ENCODE measurements around the gene THADA. TPM values are rescaled to one million over a fixed set of nuclear protein-coding genes. Genes with fewer than 3 reads are reported as not detected.

The THADA gene
- polyA plus RNA-seq, 3 donors: 7.3 to 11.2 (median 9.7) TPM

DNA sequence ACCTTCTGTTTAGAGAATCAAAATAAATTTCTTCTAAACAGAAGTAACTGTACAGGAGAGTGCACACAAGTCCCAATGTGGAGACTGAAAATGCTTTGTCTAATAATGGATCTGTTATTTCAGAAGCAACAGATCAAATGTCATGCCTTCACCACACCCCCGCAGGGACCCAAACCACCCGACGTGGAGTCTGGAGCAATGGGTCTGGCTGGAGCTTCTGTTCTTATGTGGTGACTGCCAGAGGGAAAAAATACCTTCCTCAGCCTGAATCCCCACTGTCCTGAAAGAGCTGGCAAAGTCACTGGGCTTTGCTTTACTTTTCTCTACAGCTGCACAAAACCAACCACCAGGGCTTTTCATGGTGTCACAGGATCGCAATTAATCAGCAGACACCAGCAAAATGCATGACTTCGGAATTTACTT, 250.4 kb downstream of the THADA start:
- Histone ChIP-seq H3K27me3 (ENCODE audit: control insufficient read depth in 2 of 2, insufficient read depth in 2 of 2, low read length in 2 of 2) (no peaks in the 10 kb centered on the region), H3K4me1 (ENCODE audit: control insufficient read depth in 1 of 2, insufficient read depth in 2 of 2, low read length in 2 of 2) (peaks cover 0 to 1% of the 10 kb centered on the region in 2 donors), H3K27ac (ENCODE audit: low read depth in 1 of 2, low read length in 2 of 2) (no peak overlapping the region), H4K20me1 (ENCODE audit: insufficient read depth, low read length) (no peaks in the 10 kb centered on the region), H2AFZ (ENCODE audit: insufficient read depth, low read depth, low read length, poor library complexity, severe bottlenecking) (no peak overlapping the region), H3K79me2 (ENCODE audit: insufficient read depth, low read length) (no peaks in the 10 kb centered on the region), H3K9me3 (replicated peaks in 1 of 2; ENCODE audit: control insufficient read depth in 1 of 2, insufficient read depth in 1 of 2, low read length in 2 of 2) (no peaks in the 10 kb centered on the region), H3K4me3 (replicated peaks in 1 of 3; ENCODE audit: low read depth in 2 of 3, low read length in 3 of 3) (no peak overlapping the region), H3K36me3 (replicated peaks in 1 of 2; ENCODE audit: control insufficient read depth in 1 of 2, insufficient read depth in 2 of 2, low read length in 2 of 2) (peaks cover 7 to 22% of the 10 kb centered on the region in 2 donors), H3K9ac (ENCODE audit: insufficient read depth, low read length, poor library complexity, severe bottlenecking) (no peak overlapping the region), H3K4me2 (replicated peaks; ENCODE audit: extremely low read depth, low read length, poor library complexity, severe bottlenecking) (no peak overlapping the region)
- intact Hi-C loops (cut with micrococcal nuclease): no loop called here
- Mint-ChIP-seq H3K36me3 (peaks cover 40 to 53% of the 10 kb centered on the region in 2 donors), H3K27ac (no peak overlapping the region), H3K27me3 (ENCODE audit: low read depth in 3 of 3) (peaks cover 1 to 2% (median 1%) of the 10 kb centered on the region in 3 donors), H3K9me3 (no peaks in the 10 kb centered on the region), H3K4me1 (peaks cover 20% of the 10 kb centered on the region), H3K4me3 (no peak overlapping the region)
- no peak for TF ChIP-seq CTCF (IDR thresholded peaks at IDR 0.05)
- whole genome bisulfite sequencing (ENCODE audit: insufficient coverage): 100% methylated on average over 1 of the region's 5 CpGs
- no peak for DNase-seq

- H3K27me3 Mint-ChIP-seq (ENCODE audit: low read depth in 3 of 3): peaks cover 1 to 2% (median 1%) of the 10 kb centered on the region in 3 donors
- Histone ChIP-seq H3K27ac (ENCODE audit: low read depth in 1 of 2, low read length in 2 of 2) (no peak overlapping the region), H2AFZ (ENCODE audit: insufficient read depth, low read depth, low read length, poor library complexity, severe bottlenecking) (no peak overlapping the region), H3K9me3 (replicated peaks in 1 of 2; ENCODE audit: control insufficient read depth in 1 of 2, insufficient read depth in 1 of 2, low read length in 2 of 2) (no peaks in the 10 kb centered on the region), H4K20me1 (ENCODE audit: insufficient read depth, low read length) (no peaks in the 10 kb centered on the region), H3K4me2 (replicated peaks; ENCODE audit: extremely low read depth, low read length, poor library complexity, severe bottlenecking) (no peak overlapping the region), H3K4me3 (replicated peaks in 1 of 3; ENCODE audit: low read depth in 2 of 3, low read length in 3 of 3) (no peak overlapping the region), H3K79me2 (ENCODE audit: insufficient read depth, low read length) (no peaks in the 10 kb centered on the region), H3K4me1 (ENCODE audit: control insufficient read depth in 1 of 2, insufficient read depth in 2 of 2, low read length in 2 of 2) (peaks cover 0 to 5% of the 10 kb centered on the region in 2 donors), H3K27me3 (ENCODE audit: control insufficient read depth in 2 of 2, insufficient read depth in 2 of 2, low read length in 2 of 2) (no peaks in the 10 kb centered on the region), H3K36me3 (replicated peaks in 1 of 2; ENCODE audit: control insufficient read depth in 1 of 2, insufficient read depth in 2 of 2, low read length in 2 of 2) (peaks cover 7 to 22% of the 10 kb centered on the region in 2 donors), H3K9ac (ENCODE audit: insufficient read depth, low read length, poor library complexity, severe bottlenecking) (no peak overlapping the region)
- TF ChIP-seq CTCF (IDR thresholded peaks at IDR 0.05): no peak
- H3K9me3 Mint-ChIP-seq: no peaks in the 10 kb centered on the region
- peaks cover 40 to 53% of the 10 kb centered on the region in 2 donors for H3K36me3 Mint-ChIP-seq
- no peak for DNase-seq
- H3K4me1 Mint-ChIP-seq: peaks cover 25% of the 10 kb centered on the region
- no peak overlapping the region for H3K27ac Mint-ChIP-seq
- intact Hi-C loops (cut with micrococcal nuclease): no loop called here
- H3K4me3 Mint-ChIP-seq: no peak overlapping the region
- 100% methylated on average over 2 of the region's 5 CpGs for WGBS (ENCODE audit: insufficient coverage)
Measured at GRCh38 chr2:43344868-43345373, 250.9 kb downstream of the THADA start.

Measured in CD14-positive monocyte (primary cell).